ENCODE results near the gene EXOSC1.
"Not testable (repeated sequence)": the region's sequence is repeated elsewhere in the genome, so short reads cannot be mapped to it uniquely, and the experiment has no call there.

The EXOSC1 gene, protein sequence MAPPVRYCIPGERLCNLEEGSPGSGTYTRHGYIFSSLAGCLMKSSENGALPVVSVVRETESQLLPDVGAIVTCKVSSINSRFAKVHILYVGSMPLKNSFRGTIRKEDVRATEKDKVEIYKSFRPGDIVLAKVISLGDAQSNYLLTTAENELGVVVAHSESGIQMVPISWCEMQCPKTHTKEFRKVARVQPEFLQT

GRCh38 chr10:97445722-97446639, at the start of gene EXOSC1, which contains the start of gene ZDHHC16:
Gene EXOSC1 (minus strand): TSS chr10:97446006. CDS start chr10:97445985, 21 bp downstream.
Gene ZDHHC16 (plus strand): TSS chr10:97446175. CDS start chr10:97451676, 5,501 bp downstream.
- peak; percentile 97 for DNase-seq (ENCODE audit: low read depth, low spot score)

DNA sequence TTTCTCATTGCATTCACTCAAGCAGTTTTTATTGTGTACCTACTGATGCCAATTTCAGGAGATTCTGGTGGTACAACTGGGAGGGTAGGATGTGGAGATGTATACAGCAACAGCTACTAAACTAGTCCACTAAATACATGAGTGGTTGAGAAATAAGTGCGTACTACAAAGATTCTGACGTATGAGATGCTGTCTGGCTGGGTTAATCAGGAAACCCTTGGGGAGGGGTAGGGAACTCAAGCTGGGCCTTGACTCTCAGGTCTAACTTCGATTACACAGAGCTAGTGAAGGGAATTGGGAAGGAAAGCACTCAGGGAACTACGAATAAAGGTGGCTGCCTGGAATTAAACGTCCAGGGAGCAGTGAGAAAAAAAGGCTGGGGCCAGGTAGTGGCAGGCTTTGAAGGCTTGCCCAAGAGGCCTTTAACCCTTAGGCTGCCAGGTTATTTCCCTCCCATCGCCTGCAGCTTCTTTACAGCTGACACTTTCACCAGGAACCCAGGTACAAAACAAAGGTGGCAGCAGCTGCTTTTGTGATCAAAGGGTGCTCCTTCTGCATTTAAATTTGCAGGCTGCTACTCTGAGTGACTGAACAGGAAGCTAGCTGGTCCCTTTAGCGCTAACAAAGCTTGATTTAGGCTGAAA, 49.2 kb upstream of the EXOSC1 start:
- DNase-seq (ENCODE audit: low read depth, low spot score) = peak; percentile 88

GRCh38 chr10:97494151-97494550, 48.3 kb upstream of the EXOSC1 start:
- no peak for DNase-seq (ENCODE audit: low read depth, low spot score)

- DNase-seq (ENCODE audit: low read depth, low spot score) = no peak
Observed at GRCh38 chr10:97490592-97490991, 44.8 kb upstream of the EXOSC1 start.

DNA sequence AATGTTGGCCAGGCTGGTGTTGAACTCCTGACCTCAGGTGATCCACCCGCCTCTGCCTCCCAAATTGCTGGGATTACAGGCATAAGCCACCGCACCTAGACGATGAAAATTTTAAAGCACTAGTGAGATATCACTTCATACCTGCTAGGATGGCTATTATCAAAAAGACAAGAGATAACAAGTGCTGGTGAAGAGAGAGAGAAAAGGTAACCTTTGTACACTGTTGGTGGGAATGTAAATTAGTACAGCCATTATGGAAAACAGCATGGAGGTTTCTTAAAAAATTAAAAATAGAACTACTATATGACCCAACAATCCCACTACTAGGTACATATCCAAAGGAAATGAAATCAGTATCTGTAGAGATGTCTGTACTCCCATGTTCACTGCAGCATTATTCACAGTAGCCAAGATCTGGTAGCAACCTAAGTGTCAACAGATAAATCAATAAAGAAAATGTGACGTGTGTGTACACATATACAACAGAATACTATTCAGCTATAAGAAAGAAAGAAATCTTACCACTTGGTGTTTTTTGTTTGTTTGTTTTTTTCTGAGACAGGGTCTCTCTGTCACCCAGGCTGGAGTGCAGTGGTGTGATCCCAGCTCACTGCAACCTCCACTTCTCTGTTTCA, 40.0 kb upstream of the EXOSC1 start:
- no peak for DNase-seq (ENCODE audit: low read depth, low spot score)

- no peak for DNase-seq (ENCODE audit: low read depth, low spot score)
Observed at GRCh38 chr10:97483921-97484320, 38.1 kb upstream of the EXOSC1 start.

- DNase-seq (ENCODE audit: low read depth, low spot score) = no peak
Observed at GRCh38 chr10:97483506-97483905, 37.7 kb upstream of the EXOSC1 start.

DNA sequence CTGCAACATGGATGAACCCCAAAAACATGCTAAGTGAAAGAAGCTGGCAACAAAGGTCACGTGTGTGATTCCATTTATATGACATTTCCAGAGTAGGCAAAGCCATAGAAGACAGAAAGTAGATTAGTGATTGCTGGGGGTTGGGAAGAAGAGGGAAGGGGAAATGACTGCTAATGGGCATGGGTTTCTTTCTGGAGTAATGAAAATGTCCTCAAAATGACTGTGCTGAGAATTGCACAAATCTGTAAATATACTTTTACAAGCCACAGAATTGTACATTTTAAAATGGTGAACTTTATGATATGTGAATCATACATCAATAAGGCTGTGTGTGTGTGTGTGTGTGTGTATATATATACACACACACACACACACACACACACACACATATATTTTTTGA, 36.6 kb upstream of the EXOSC1 start:
- DNase-seq (ENCODE audit: low read depth, low spot score) = no peak

DNA sequence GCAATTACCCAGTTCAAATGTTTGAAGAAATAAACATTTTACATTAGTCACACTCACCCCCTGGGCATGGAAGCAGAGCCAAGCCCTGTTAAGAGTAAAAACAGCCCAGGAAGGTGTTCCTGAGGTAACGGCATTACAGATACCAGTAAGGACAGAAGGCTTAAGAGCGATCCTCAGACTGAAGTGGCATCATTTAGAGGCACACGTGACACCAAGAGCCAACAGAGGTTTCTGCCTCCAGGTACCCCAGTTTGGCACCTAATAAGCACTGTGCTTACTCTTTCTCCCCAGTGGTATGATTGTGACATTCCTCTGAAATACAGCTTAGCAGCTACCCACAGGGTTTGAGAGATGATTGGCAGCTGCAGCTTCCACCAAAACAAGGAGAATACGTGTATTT, 35.3 kb upstream of the EXOSC1 start:
- no peak for DNase-seq (ENCODE audit: low read depth, low spot score)

GRCh38 chr10:97479939-97480338, 34.1 kb upstream of the EXOSC1 start:
- DNase-seq (ENCODE audit: low read depth, low spot score) = peak; percentile 94

DNA sequence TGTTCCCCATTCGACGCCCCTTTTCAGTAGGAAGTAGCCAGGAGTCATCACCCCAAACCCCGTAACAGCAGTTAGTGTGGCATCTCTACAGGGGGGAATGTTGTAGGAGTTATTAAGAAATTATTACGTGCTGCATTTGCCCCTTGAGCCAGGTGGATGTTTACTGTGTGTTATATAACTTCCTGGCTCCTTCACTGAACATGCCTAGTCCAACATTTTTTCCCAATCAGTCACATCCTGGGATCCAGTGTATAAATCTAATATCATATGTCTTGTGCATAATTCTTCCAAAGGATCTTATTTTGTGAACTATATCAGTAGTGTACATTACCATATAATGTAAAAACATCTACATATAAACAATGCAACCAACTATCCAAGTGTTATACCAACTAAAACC, 33.6 kb upstream of the EXOSC1 start:
- DNase-seq (ENCODE audit: low read depth, low spot score) = not testable (repeated sequence)

DNA sequence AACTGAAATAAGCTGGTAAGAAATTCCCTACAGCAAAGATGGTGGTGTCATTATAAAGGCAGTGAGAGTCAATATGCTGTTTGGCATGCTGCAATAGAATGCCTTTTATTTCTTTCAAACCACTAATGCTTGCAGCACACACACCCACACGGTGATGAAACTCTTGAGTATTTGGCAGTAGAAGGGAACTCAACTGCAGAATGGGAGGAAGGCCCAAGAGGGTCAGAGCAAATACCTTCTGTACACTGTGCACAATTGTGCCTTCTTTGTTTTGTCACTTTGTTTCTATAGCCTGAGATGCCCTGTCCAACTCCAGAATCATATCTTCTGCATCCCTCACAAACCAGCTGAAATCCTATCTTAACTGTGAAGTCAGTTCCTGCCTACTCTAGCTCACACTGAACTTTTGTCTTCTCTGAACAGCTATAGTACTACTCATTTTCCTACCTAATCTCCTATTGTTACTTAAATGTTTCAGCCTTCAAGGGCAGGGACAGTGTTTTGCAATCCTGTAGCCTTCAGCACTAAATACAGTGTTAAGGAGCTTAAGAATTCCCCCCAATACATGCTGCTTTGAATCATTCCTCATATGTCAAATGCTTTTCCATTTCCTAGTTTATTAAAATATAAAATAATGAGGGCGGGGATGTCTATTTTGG, 30.3 kb upstream of the EXOSC1 start:
- DNase-seq (ENCODE audit: low read depth, low spot score) = no peak

DNA sequence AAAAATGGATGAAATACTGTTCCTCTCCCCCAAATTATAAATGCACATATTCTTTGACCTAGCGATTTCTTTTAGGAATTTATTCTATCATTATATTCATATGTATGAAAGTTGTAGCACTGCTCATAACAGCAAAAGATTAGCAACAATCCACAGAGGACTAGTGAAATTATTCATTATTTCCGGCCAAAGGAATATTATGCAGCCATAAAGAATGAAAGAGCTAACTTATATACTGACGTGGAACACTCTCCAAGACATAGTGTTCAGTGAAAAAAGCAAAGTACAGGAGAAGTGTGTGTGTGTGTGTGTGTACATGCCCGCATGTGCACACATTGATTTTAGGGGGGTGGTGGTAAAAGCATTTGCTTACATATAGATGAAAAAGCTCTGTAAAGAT, 29.1 kb upstream of the EXOSC1 start:
- no peak for DNase-seq (ENCODE audit: low read depth, low spot score)

GRCh38 chr10:97468781-97469180, 23.0 kb upstream of the EXOSC1 start:
- not testable (repeated sequence) for DNase-seq (ENCODE audit: low read depth, low spot score)

DNA sequence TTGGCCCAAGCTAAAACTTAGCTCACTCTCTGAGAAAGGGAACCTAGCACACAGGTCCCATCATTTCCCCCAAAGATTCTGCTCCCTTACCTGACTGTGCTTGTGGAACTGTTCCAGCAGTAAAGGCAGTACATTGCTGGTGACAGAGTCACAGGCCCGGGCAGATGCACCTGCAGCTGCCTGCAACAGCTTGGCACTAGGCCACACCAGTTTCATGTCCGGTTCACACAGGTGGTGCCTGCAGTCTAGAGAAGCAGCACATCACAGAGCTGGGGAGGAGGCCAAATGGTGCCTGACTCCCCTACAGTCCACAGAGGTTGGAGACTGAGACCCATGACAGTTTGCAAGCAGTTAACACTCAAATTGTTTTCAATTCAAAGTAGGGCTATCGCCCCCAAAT, 22.4 kb upstream of the EXOSC1 start:
- no peak for DNase-seq (ENCODE audit: low read depth, low spot score)

DNA sequence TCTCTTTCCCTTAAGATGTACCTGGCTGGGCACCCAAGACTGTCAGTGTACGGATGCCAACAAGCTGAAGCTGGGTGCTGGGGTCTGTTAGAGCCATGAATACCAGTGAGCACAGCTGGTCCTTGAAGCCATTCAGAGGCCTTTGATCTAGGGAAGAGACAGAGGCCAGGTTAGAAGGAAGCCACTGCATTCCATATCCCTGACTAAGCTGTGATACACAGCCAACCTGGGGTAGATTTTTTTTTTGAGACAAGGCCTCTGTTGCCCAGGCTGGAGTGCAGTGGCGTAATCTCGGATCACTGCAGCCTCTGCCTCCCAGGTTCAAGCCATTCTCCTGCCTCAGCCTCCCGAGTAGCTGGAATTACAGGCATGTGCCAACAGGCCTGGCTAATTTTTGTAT, 20.9 kb upstream of the EXOSC1 start:
- no peak for DNase-seq (ENCODE audit: low read depth, low spot score)

- no peak for DNase-seq (ENCODE audit: low read depth, low spot score)
Observed at GRCh38 chr10:97465982-97466381, 20.2 kb upstream of the EXOSC1 start.

DNA sequence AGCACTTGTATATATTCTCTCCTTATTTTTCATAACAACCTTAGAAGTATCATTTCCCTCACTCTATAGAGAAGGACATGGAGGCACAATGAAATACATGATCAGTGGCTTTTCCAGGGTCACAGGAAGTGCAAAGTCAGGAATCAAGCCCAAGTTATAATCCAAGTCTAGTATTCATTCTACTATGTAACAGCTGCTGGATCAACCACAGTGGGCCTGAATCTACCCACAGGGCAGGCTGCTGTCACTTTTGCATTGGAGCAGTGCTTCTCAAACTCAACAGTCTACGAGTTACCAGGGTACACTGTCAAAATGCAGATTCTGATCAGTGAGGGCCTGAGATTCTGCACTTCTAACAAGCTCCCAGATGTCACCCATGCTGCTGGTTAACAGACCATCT, 18.4 kb upstream of the EXOSC1 start:
- no peak for DNase-seq (ENCODE audit: low read depth, low spot score)

- peak; percentile 80 for DNase-seq (ENCODE audit: low read depth, low spot score)
Observed at GRCh38 chr10:97463363-97464132, 17.7 kb upstream of the EXOSC1 start.

- DNase-seq (ENCODE audit: low read depth, low spot score) = no peak
Observed at GRCh38 chr10:97462309-97462708, 16.5 kb upstream of the EXOSC1 start.

GRCh38 chr10:97459933-97460332, 14.1 kb upstream of the EXOSC1 start:
- DNase-seq (ENCODE audit: low read depth, low spot score) = no peak

Measured in ELF-1 (cell line).